Measurements from ENCODE around the gene TRAK2. TPM values are rescaled to one million over a fixed set of nuclear protein-coding genes. Genes with fewer than 3 reads are reported as not detected.

Gene TRAK2
- polyA plus RNA-seq, 2 donors, result 5.2 to 9.3 TPM

GRCh38 chr2:201327678-201328077 lies 123.6 kb downstream of the TRAK2 start:
- H3K9me3 ChIP-seq (ENCODE audit: control insufficient read depth in 2 of 2, insufficient read depth in 1 of 2, low read depth in 1 of 2, low read length in 1 of 2), result no peaks in the 10 kb centered on the region
- no peak overlapping the region for H3K4me3 ChIP-seq (ENCODE audit: low read depth in 1 of 2, low read length in 2 of 2)
- no peaks in the 10 kb centered on the region for H3K36me3 ChIP-seq (ENCODE audit: control insufficient read depth in 2 of 2, insufficient read depth in 2 of 2, low read length in 1 of 2)
- 76 to 78% methylated on average over 3 of the region's 3 CpGs for WGBS, 2 donors
- no peak overlapping the region for H3K27ac ChIP-seq (ENCODE audit: low read depth in 2 of 2, low read length in 1 of 2)
- no peaks in the 10 kb centered on the region for H3K27me3 ChIP-seq (ENCODE audit: control insufficient read depth in 1 of 2, insufficient read depth in 2 of 2, low read length in 2 of 2)
- H3K4me1 ChIP-seq (ENCODE audit: control insufficient read depth in 2 of 2, insufficient read depth in 2 of 2, low read length in 1 of 2), result no peaks in the 10 kb centered on the region

Other genes starting within 250 kb of the TRAK2 start
- 10 to 100 TPM; 12.8 to 19.6 TPM for gene CASP8, start 190.9 kb downstream of the TRAK2 start, polyA plus RNA-seq
- under 1 TPM; 0.27 to 0.59 TPM for gene FLACC1, start 94.1 kb downstream of the TRAK2 start, polyA plus RNA-seq
- gene STRADB, start 282 bp upstream of the TRAK2 start, polyA plus RNA-seq, result 10 to 100 TPM in 1 of 2 donors, 1 to 10 TPM in 1; 7.2 to 36.8 TPM
- gene TMEM237, start 192.0 kb upstream of the TRAK2 start, polyA plus RNA-seq, result 10 to 100 TPM; 14.9 to 16.5 TPM
- gene MPP4, start 247.2 kb upstream of the TRAK2 start, polyA plus RNA-seq, result under 1 TPM in 1 of 2 donors, not detected in 1; 0.01 TPM

Data from esophagus (tissue), 2 donors.